Caki2 (cell line): ENCODE results near the gene RASGRF1. TPM values are rescaled to one million over a fixed set of nuclear protein-coding genes. Genes with fewer than 3 reads are reported as not detected.

Experiments used
- DNase-seq: peaks from one replicate; pipeline ENCODE4 v3.0.0-alpha.2; 2015; ENCODE audit warnings: low read depth
- in situ Hi-C: cut with HindIII; loops from 2 replicates; pipeline ENCODE4 v1.10.0; 2016; ENCODE audit warnings: low sequenced_read_pairs, low pct_unique_long_range_greater_than_20kb, mixed read lengths
- total RNA-seq: library from RNA; depleted of rRNA; stranded (reverse); fragments of >200 nt; shearing (Covaris generic); gene quantifications from 2 replicates; pipeline ENCODE4 v1.2.3, GENCODE V29; 2014; ENCODE audit warnings: low replicate concordance

The RASGRF1 gene
- total RNA-seq, 1 experiment from 2014 or later = not detected

GRCh38 chr15:79078003-79078402 lies 12.6 kb downstream of the RASGRF1 start:
- in situ Hi-C loops = no loop called here
- DNase-seq = no peak

GRCh38 chr15:79076661-79077060 lies 13.9 kb downstream of the RASGRF1 start:
- no peak for DNase-seq

GRCh38 chr15:79075256-79075655 lies 15.3 kb downstream of the RASGRF1 start:
- in situ Hi-C loops = no loop called here
- DNase-seq = no peak

More at GRCh38 chr15:79076661-79077060, 13.9 kb downstream of the RASGRF1 start:
- in situ Hi-C loops = no loop called here

- in situ Hi-C loops = no loop called here
- DNase-seq = no peak
Observed at GRCh38 chr15:79073336-79073735, 17.2 kb downstream of the RASGRF1 start.

GRCh38 chr15:79071901-79072300 lies 18.7 kb downstream of the RASGRF1 start:
- in situ Hi-C loops = no loop called here
- DNase-seq = no peak

GRCh38 chr15:79068790-79069189 lies 21.8 kb downstream of the RASGRF1 start:
- in situ Hi-C loops = no loop called here
- no peak for DNase-seq

GRCh38 chr15:79067969-79068368 lies 22.6 kb downstream of the RASGRF1 start:
- no peak for DNase-seq
- in situ Hi-C loops = no loop called here

GRCh38 chr15:79067072-79067833 lies 23.3 kb downstream of the RASGRF1 start:
- no peak for DNase-seq
- in situ Hi-C loops = no loop called here

GRCh38 chr15:79066391-79067071 lies 24.0 kb downstream of the RASGRF1 start:
- in situ Hi-C loops = no loop called here
- DNase-seq = no peak

GRCh38 chr15:79065706-79066376 lies 24.7 kb downstream of the RASGRF1 start:
- DNase-seq = no peak
- in situ Hi-C loops = no loop called here

GRCh38 chr15:79065361-79065705 lies 25.2 kb downstream of the RASGRF1 start:
- in situ Hi-C loops = no loop called here
- DNase-seq = no peak

GRCh38 chr15:79064496-79064895 lies 26.1 kb downstream of the RASGRF1 start:
- no peak for DNase-seq
- in situ Hi-C loops = no loop called here

GRCh38 chr15:79060175-79060574 lies 30.4 kb downstream of the RASGRF1 start:
- in situ Hi-C loops = no loop called here
- DNase-seq = no peak

- no peak for DNase-seq
- in situ Hi-C loops = no loop called here
Observed at GRCh38 chr15:79059081-79059572, 31.5 kb downstream of the RASGRF1 start.

- DNase-seq = no peak
- in situ Hi-C loops = no loop called here
Observed at GRCh38 chr15:79058260-79058850, 32.2 kb downstream of the RASGRF1 start.

GRCh38 chr15:79057050-79057449 lies 33.5 kb downstream of the RASGRF1 start:
- in situ Hi-C loops = no loop called here
- no peak for DNase-seq

- DNase-seq = no peak
- in situ Hi-C loops = no loop called here
Observed at GRCh38 chr15:79054350-79054749, 36.2 kb downstream of the RASGRF1 start.

- no peak for DNase-seq
- in situ Hi-C loops = no loop called here
Observed at GRCh38 chr15:79053894-79054293, 36.7 kb downstream of the RASGRF1 start.
